GM18502 (cell line): Measurements from ENCODE around the gene GALNT18.

Experiments
- ATAC-seq: cut with Tn5 transposase; IDR thresholded peaks from one replicate; pipeline ENCODE4 v1.9.1; 2021; ENCODE audit warnings: mild to moderate bottlenecking; ENCODE audit not compliant: unreplicated experiment, poor library complexity

The GALNT18 gene

DNA sequence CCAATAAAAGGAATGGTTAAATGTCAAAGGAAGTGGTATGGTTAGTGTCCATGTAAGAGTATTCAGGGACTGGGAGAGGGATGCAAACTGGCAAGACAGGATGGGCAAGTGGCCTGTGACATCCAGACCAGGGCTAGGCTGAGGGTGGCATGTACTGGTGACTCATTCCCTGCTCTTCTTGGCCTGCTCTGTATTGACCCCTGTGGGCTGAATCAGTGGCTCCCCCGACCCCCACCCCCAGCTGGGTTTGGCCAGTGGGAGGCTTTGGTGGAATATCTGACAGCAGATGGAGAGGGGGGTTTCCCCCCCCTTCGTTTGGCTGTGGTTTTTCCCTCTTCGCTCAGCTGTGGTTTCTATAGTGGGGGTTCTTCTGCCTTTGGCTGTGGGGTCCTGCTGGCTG, 356.5 kb downstream of the GALNT18 start:
- no peak for ATAC-seq

DNA sequence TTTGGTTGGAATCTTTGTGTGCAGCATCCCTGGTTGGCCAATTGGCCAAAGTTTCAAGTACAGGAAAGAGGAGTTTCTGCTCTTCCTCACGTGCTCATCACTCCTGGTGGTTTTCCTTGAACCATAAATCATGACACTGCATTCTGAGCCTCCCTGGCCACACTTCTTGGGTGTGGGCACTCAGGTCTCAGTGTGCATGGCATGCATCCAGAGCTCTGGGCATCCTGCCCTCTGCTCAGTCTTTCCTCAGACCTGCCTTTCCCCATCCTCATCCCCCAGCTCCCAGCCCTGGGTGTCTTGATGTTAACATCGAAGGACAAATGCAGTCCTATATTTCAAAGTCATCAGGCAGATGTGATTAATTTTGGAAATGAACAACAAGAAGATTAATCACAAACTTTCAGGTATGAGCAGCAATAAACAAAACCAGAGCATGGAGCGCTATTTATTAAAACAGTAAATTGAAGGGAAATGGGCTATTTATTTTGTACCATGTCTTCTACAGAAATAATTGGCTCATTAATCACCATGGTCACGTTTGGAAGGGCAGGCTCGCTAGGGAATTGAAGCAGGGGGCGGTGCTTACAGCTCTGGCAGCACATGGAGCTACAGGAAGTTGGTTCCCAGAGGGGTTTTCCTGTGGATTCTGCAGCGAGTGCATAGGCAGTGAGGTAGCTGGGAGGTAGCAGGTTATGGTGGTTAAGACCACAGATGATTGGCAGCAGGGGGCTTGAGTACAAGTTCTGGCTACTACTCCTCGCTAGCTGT, 358.4 kb downstream of the GALNT18 start:
- ATAC-seq = no peak

DNA sequence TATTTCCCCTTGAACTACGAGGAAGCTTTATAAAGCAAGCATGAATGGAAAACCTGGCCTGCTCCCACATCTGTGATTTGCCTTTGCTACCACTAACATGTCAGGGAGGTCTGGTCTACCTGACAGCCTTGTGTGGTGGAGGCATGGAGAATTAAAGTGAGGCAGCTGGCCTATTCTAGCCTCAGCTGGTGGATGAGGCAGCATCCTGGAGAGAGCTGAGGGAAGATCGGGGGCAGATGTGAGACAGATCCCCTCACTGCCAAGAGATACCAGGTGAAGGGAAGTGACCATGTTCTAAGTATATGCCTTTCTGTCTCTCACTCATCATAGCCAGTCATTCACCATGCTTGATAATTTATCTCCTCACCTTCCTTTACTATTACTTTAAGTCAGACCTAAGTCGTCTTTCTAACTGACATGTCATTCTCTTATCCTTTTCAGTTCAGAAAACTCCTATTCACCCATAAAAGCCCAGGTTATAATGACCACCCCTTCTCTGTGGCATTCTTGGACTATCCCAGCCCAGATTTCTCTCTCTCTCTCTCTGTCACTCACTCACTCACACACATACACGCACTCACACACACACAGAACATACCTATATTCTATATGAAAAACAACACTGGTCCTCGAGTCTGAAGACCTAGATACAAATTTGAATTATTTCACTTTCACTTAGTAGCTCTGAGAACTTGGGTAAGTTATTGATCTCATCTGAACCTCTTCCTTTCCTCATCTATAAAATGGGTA, 359.5 kb downstream of the GALNT18 start:
- ATAC-seq = no peak

DNA sequence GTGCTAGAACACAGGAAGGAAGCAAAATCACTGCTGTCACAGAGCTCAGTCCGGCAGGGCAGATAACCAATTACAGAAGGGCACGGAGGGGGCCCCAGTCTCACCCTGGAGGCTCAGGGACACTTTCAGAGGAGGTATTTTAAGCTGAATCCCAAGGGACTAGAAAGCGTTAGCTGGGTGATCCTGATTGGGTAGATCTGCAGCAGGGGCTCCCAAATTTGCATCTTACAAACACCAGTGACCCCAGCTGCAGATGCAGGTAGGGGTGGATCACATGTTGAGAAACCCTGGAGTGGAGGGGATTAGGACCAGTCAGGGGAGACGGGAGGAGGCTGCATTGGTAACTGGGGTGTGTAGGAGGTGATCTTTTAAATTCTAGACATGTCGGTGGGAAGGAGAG, 360.2 kb downstream of the GALNT18 start:
- peak; percentile 64 for ATAC-seq

DNA sequence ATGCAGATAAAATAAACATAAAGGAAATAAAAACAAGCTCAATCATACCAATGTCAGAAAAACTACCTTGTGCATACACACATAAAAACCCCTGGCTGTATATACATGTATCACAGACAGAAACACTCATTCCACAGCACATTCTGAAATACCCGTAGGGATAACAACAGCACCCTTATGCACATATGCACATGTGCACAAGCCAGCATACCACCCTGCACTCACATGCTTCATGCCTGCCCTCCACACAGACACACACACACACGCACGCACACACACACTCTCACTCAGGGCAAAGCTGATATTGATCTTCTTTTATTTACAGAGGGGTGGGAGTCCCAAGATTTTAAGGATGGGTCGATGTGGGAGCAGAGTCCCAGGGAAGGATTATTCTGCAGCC, 360.9 kb downstream of the GALNT18 start:
- no peak for ATAC-seq

DNA sequence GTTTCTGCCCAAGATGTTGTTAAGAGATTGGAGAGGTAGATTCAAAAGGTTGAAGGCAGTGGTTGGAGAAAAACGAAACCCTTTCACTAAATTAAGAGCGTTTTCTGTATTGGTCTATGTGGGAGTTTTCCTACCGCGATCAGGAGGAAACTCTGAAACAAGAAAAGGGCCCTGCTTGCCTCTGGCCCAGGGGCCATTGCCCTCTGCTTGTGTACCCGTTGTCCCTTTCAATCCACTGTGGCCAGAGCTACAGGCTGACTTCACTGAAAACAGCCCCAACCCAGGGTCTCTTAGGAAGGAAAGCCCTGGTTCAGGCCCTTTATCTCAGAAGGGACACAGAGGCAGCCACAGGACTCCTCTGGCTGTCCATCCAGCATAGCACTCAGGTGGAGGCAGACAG, 367.8 kb downstream of the GALNT18 start:
- no peak for ATAC-seq

DNA sequence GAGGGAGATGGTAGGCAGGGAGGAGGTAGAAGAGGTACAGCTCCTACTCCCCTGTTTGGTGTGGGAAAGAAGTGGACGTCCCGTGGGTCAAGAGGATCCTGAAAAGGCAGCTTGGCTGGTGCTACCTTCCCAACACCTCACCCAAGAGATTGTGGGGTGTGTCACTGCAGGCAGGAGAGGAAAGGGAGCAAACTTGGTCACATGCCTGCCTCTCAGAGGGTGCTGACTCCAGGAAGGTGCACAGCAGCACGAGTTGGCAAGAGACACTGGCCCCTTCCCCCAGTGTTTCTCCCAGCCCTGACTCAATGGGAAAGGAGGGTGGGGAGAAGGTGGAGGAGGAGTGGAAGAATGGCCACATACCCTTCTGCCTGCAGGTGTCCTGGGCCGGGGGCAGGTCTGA, 368.3 kb downstream of the GALNT18 start:
- ATAC-seq = no peak

DNA sequence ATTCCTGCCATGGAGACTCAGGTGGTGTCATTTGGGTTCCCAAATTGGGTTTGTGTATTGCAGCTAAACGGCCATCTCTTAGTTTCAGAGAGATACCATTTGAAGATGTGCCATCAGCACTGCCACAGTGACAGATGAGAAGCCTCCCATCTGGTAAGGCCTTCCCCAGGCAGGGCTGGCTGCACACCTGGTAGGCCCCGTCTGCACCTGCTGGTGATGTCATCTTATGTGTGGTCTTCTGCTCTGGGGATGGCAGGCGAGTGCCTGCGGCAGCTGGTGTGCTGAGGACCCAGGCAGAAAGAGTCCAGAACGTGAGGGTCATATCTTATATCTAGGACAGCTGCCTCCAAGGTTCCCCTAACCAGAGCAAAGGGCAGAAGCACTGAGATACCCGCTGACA, 369.4 kb downstream of the GALNT18 start:
- ATAC-seq = no peak

DNA sequence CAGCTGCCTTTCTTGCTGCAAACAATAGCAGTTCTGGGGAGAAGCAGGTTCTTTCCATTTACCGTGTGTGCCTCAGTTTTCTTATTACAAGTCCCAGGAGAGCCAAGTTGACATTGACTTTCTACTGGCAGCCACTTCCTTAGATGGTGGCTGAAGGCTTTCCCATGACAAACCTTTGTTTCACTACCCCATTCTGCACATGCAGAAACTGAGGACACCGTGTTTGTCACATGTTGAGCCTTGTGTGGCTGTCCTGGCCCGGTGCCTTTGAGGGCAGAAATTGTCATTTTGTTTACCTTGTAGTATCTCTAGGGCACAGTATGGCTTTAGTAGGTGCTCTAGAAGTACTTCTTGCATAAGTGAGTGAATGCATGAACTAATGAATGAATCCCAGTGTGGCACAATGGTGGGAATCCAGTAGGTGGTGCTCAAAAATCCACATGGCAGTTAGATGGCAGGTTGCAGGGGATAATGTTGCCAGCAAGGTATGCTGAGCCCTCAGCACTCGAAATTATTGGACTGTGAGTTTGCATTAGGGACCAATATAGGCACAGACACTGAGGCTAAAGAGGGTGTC, 370.3 kb downstream of the GALNT18 start:
- ATAC-seq = peak; percentile 59

DNA sequence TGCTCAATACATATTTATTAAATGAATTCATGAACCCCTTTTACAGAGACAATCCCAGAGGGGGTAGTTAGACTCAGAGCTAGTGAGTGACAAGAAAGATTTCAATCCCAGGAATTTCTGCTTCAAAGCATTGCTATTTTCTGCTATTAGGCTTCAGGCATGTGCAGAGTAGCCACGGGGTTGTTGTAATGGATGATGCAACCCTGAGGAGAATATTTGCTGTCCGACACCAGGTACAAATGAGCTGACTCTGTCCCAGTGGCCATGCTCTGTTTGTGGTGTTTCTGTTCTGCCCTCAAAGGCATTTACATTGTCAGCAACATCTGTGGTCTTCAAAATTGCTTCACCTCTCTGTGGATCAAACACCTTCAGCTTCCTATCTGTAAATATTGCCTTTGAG, 371.3 kb downstream of the GALNT18 start:
- ATAC-seq = no peak

DNA sequence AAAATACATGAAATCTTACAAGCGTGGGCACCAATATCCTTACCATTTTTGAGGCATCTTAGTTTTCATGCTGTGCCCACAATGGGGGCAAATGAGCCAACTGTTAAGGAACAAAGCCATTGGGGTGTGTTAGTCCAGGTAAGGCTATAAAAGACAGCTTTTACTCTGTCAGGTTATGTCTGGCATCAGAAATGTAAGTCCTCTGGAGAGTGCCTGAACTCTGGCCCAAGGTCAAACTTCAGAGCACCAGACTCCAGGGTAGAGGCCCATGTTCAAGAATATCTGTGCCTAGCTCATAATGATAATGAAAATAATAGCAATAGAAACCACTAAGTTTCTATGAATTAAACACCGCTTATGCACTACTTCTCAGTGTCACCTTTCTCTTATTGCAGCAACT, 374.2 kb downstream of the GALNT18 start:
- no peak for ATAC-seq

DNA sequence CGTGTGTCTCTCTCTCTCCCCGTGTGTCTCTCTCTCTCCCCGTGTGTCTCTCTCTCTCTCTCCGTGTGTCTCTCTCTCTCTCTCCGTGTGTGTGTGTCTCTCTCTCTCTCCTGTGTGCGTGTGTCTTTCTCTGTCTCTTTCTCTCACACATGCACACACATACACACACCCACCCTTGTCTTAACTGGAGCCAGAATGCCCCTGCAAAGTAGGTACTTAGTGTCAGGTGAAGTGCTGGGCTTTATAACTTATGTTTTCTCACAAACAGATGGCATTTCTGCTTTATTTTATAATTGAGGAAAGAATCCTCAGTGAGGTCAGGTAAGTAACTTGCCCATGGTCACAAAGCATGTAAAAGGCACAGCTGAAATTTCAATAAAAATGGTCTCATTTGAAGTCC, 374.7 kb downstream of the GALNT18 start:
- no peak for ATAC-seq

DNA sequence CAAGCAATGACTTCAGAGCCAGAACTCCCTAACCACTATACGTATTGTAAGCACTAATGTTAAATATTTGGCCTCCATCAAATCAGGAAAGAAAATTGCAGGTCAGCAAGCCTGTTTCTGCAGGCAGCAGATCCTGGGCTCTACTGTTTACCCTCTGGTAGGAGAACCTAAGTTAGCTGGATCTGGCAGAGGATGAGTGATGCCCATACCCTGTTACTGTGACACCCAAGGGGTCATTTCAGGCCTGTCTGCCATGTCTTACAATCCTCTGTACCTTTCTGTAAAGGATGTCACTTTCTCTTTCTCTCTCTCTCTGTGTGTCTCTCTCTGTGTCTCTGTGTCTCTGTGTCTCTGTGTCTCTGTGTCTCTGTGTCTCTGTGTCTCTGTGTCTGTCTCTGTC, 375.6 kb downstream of the GALNT18 start:
- no peak for ATAC-seq

DNA sequence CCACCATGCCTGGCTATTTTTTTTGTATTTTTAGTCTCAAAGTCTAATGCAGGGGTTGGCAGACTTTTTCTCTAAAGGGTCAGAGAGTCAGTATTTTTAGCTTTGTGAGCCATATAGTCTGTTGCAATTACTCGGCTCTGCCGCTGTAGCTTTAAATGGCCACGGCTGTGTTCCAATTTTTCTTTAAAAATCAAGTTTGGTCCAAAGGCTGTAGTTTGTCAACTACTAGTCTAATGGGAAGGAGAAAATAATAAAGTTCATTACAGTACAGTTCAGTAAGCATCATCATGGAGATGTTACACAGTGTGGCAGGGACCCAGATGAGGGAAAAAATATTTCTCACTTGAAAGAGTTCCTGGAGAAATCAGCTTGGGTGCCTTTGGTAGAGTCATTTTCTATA, 376.4 kb downstream of the GALNT18 start:
- ATAC-seq = no peak

DNA sequence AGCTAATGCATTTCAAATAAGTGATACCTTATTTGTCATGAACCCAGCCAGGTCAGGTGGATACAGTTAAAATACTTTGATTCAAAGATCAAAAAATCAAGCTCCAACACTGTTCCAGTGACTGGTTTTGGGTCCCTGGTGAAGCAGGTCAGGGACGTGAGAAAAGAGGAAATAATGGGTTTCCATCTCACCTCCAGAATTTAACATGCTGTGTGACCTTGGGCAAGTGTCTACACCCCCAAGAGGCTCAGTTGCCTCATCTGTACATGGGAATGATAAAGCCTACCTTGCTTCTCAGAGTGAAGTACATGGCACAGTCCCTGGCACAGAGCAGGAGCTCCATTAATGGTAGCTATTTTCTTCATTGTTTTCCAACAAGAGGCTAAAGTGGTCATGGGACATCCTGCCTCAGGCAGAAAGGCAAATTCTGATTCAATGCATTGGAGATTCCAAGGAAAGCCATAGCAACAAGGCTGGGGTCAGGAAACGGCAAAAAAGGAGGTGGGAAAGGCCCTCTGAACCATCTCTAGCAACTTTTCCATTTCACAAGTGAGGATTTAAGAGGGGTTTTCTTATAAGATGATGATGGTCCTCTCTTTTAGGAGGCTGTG, 377.2 kb downstream of the GALNT18 start:
- peak; percentile 37 for ATAC-seq

DNA sequence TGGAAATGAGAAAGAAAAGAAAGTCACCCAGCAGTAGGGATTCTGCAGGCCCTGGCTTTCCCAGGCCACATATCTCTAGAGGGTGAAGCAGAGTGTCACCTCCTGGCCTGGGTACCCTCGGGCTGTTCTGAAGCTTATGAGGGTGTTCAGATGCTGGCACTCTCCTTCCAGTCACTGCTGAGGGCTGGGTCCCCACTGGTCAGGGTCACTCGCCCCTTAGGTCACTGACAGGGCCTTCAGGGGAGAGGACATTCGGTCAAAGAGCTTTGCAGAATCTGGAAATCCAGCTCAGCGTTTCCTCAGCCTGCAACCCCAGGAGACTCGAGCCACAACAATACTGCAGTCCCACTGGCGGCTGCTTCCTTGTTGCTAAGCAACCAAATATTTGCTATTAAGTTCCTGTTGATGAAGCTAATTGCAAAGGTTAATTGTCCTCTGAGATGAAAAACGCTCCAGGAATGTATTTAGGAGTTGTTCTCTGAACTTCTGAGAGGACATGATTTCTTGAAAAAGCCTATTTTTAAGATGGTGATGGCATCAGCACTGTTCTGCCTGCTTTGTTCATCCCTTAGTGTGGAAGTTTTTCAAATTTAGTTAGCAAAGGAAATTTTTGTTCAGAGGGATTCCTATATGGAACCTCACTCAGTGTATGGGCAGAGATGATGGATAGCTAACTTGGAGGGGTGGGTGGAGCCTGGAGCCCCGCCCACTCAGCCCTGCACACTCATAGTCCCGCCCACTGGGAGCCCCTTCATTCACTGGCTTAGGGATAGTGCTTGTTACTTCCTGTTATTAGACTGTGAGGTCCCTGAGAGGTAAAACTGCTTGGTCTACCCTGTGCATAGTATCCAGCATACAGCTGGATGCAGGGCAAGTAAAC, 378.0 kb downstream of the GALNT18 start:
- ATAC-seq = peak; percentile 80

DNA sequence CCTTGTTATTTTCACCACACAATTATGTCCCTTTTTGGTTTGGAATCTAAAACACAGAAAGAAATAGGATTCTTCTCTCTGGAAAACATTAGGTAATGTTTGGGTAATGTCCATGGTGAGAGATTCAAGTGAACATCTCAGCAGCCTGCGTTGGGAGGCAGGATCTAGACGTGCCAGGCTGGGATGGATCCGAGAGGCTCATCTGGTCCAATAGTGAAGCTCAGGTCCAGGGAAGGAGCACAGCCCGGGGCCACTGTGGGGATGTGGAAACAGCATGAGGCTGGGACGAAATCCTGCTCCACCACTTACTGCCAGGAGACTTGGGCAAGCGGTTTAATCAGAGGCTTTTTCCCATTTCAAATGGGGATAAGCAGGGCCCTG, 378.6 kb downstream of the GALNT18 start:
- ATAC-seq = no peak

DNA sequence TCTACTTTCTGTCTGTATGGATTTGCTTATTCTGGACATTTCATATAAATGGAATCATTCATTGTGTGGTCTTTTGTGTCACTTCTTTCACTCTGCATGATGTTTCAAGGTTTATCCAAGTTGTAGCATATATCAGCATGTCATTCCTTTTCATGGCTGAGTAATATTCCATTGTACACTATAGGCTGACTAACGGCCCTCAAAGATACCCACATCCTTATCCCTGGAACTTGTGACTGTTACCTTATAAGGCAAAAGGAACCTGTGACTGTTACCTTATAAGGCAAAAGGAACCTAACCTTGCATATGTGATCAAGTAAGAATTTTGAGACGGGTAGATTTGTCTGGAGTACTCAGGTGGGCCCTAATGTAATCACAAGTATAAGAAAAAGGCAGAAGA, 380.5 kb downstream of the GALNT18 start:
- ATAC-seq = no peak

DNA sequence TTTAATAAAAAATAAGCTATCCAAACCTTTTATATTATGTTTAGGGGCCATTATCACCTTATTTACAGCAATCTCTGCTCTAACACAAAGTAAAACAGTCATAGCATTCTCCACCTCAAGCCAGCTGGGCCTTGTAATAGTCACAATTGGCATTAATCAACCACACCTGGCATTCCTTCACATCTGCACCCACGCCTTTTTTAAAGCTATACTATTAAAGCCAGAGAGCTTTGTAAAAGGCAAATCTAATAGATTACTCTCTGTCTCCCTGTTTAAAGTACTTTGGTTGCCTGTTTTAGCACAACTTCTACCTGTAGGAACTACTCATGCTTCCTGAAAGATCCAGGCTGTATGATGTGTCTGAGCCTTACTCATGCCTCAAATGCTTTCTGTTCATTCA, 381.8 kb downstream of the GALNT18 start:
- ATAC-seq = no peak
